ENCODE data around the gene VEGFB. TPM values are rescaled to one million over a fixed set of nuclear protein-coding genes. Genes with fewer than 3 reads are reported as not detected.
A peak's percentile ranks its signal among the peaks of the same experiment; 100 is the strongest.

Gene VEGFB
- total RNA-seq, 2 donors from 2014 or later: 81.8 to 107 TPM

DNA sequence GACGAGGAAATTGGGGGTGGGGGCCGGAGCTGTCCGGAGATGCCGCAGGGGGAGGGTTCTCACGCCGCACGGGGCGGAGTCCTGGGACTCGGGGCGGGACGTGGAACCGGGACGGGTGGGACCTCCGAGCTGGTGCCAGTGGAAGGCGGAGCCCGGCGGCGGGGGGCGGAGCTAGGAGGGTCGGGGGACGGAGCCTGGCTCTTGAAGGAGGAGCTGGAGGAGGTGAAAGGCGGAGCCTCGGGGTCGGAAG is 6.8 kb downstream of the VEGFB start:
- Histone ChIP-seq H3K36me3 (peaks cover 19% of the 10 kb centered on the region), H3K4me1 (ENCODE audit: control insufficient read depth in 1 of 2, low read depth in 2 of 2) (peaks cover 16 to 43% of the 10 kb centered on the region in 2 donors), H3K27ac (peak overlapping the region; percentile 94 to 99), H3K27me3 (replicated peaks; ENCODE audit: insufficient read depth) (no peaks in the 10 kb centered on the region), H3K9me3 (no peaks in the 10 kb centered on the region), H3K4me3 (peak overlapping the region; percentile 92)
- DNase-seq (ENCODE audit: low spot score): peak; percentile 95
- ATAC-seq (ENCODE audit: insufficient number of reproducible peaks, low FRiP score, low read depth): peak; percentile 91
- no peak for TF ChIP-seq CTCF (IDR thresholded peaks at IDR 0.05)

DNA sequence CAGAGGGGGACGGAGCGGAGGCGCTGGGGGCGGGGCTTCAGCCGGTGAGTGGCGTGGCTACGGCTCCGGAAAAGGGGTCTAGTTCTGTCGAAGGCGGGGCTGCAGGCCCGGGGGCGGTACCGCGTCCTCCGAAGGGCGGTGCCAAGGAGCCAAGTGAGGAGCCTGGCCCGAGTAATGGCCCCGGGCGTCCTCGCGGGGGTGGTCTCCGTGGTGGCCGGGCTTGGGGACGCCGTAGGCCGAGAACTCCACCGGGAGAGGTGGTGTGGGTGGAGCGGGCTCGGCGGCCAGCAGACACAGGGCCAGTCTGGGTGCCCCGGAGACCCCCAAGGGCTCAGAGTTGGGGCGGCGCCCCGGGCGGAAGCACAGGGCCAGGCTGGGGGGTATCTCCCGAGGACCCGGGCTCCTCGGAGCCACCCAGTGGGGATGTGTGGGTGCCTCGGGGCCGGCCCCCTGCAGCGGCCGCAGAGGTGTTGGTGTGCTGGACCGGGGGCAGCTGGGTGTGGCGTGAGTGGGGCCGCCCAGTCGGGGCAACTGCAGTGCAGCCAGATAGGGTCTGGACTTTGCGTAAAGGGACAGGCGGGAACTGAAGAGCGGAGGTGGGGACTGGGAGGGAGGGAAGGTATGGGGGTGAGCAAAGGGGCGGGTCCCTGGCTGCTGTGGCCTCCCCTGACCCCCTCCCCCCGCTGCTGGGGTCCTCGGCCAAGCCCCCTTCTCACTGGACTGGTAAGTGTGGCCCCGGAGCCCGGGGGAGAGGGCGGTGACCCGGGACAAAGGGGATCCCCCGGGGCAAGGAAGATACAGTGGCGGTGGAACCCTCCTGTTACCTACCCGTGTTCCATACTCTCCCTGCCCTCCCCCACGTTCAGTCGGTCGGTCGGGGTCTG is 7.3 kb downstream of the VEGFB start:
- peak overlapping the region; percentile 94 to 99 for H3K27ac ChIP-seq
- H3K4me3 ChIP-seq: peak overlapping the region; percentile 92
- H3K27me3 ChIP-seq (replicated peaks; ENCODE audit: insufficient read depth): no peaks in the 10 kb centered on the region
- DNase-seq (ENCODE audit: low spot score): no peak
- H3K9me3 ChIP-seq: no peaks in the 10 kb centered on the region
- no peak for ATAC-seq (ENCODE audit: insufficient number of reproducible peaks, low FRiP score, low read depth)
- peak; percentile 8 for TF ChIP-seq CTCF (IDR thresholded peaks at IDR 0.05)
- H3K4me1 ChIP-seq (ENCODE audit: control insufficient read depth in 1 of 2, low read depth in 2 of 2): peaks cover 16 to 43% of the 10 kb centered on the region in 2 donors
- H3K36me3 ChIP-seq: peaks cover 19% of the 10 kb centered on the region

- Histone ChIP-seq H3K4me1 (ENCODE audit: control insufficient read depth in 1 of 2, low read depth in 2 of 2) (peaks cover 16 to 49% of the 10 kb centered on the region in 2 donors), H3K27me3 (replicated peaks; ENCODE audit: insufficient read depth) (no peaks in the 10 kb centered on the region), H3K4me3 (no peak overlapping the region), H3K27ac (no peak overlapping the region), H3K9me3 (no peaks in the 10 kb centered on the region), H3K36me3 (peaks cover 9% of the 10 kb centered on the region)
- DNase-seq (ENCODE audit: low spot score) (no peak), ATAC-seq (ENCODE audit: insufficient number of reproducible peaks, low FRiP score, low read depth) (no peak)
- no peak for TF ChIP-seq CTCF (IDR thresholded peaks at IDR 0.05)
These were observed 9.0 kb downstream of the VEGFB start for GRCh38 chr11:64243236-64243854.

GRCh38 chr11:64244107-64244506 is 9.7 kb downstream of the VEGFB start:
- DNase-seq (ENCODE audit: low spot score) (no peak), ATAC-seq (ENCODE audit: insufficient number of reproducible peaks, low FRiP score, low read depth) (no peak)
- Histone ChIP-seq H3K4me1 (ENCODE audit: control insufficient read depth in 1 of 2, low read depth in 2 of 2) (peaks cover 16 to 49% of the 10 kb centered on the region in 2 donors), H3K9me3 (no peaks in the 10 kb centered on the region), H3K27me3 (replicated peaks; ENCODE audit: insufficient read depth) (no peaks in the 10 kb centered on the region), H3K4me3 (no peak overlapping the region), H3K27ac (peak overlapping the region in 1 of 2 donors; percentile 90), H3K36me3 (peaks cover 9% of the 10 kb centered on the region)
- TF ChIP-seq CTCF (IDR thresholded peaks at IDR 0.05): no peak

- H3K27ac ChIP-seq: peak overlapping the region; percentile 78 to 90
- peak overlapping the region; percentile 73 for H3K4me3 ChIP-seq
- no peaks in the 10 kb centered on the region for H3K27me3 ChIP-seq (replicated peaks; ENCODE audit: insufficient read depth)
- DNase-seq (ENCODE audit: low spot score) (no peak), ATAC-seq (ENCODE audit: insufficient number of reproducible peaks, low FRiP score, low read depth) (no peak)
- no peak for TF ChIP-seq CTCF (IDR thresholded peaks at IDR 0.05)
- H3K4me1 ChIP-seq (ENCODE audit: control insufficient read depth in 1 of 2, low read depth in 2 of 2): peaks cover 16 to 45% of the 10 kb centered on the region in 2 donors
- H3K9me3 ChIP-seq: no peaks in the 10 kb centered on the region
- H3K36me3 ChIP-seq: peaks cover 9% of the 10 kb centered on the region
These were observed 10.6 kb downstream of the VEGFB start for GRCh38 chr11:64244966-64245365.
